Thymus (tissue), 11 donors: ENCODE data around the gene FILIP1. TPM values are rescaled to one million over a fixed set of nuclear protein-coding genes. Genes with fewer than 3 reads are reported as not detected.
"Not testable (repeated sequence)": the region's sequence is repeated elsewhere in the genome, so short reads cannot be mapped to it uniquely, and the experiment has no call there.

Experiments
- DNase-seq, 9 donors: peaks; one replicate each; pipeline ENCODE4 v3.0.0-alpha.2; 2013; ENCODE audit warnings: low spot score in 9 of 9, low read depth in 6 of 9, missing footprints in 1 of 9
- H3K27ac ChIP-seq, 2 donors: one replicate each; pipeline ENCODE4 v1.5.1; 2013; ENCODE audit warnings: control low read depth in 1 of 2, low read depth in 1 of 2, low read length in 1 of 2, mild to moderate bottlenecking in 1 of 2, moderate library complexity in 1 of 2
- H3K27me3 ChIP-seq, 2 donors: one replicate each; pipeline ENCODE4 v1.5.1; 2013; ENCODE audit warnings: low read length in 1 of 2; ENCODE audit not compliant: control insufficient read depth in 2 of 2, insufficient read depth in 1 of 2
- H3K36me3 ChIP-seq, 2 donors: one replicate each; pipeline ENCODE4 v1.5.1; 2013; ENCODE audit warnings: low read length in 1 of 2, mild to moderate bottlenecking in 1 of 2, moderate library complexity in 1 of 2; ENCODE audit not compliant: control insufficient read depth in 2 of 2, insufficient read depth in 2 of 2
- H3K4me1 ChIP-seq, 2 donors: one replicate each; pipeline ENCODE4 v1.5.1; 2013; ENCODE audit warnings: low read length in 2 of 2; ENCODE audit not compliant: control insufficient read depth in 2 of 2, insufficient read depth in 2 of 2
- H3K4me3 ChIP-seq, 2 donors: one replicate each; pipeline ENCODE4 v1.5.1; 2013; ENCODE audit warnings: low read length in 2 of 2, control low read depth in 1 of 2, mild to moderate bottlenecking in 1 of 2
- H3K9me3 ChIP-seq, 2 donors: one replicate each; pipeline ENCODE4 v1.5.1; 2013; ENCODE audit warnings: low read length in 1 of 2, mild to moderate bottlenecking in 1 of 2; ENCODE audit not compliant: control insufficient read depth in 2 of 2, insufficient read depth in 1 of 2
- WGBS: extraction: QIAGEN DNeasy Blood & Tissue Kit; methylation state at CpG from one replicate; pipeline ENCODE4 v1.1.7; 2013; 5-methylcytosine and 5-hydroxymethylcytosine counted together
- polyA plus RNA-seq: library from polyadenylated mRNA; stranded (reverse); fragments of 200-250 nt; gene quantifications from one replicate; pipeline ENCODE4 v1.2.3, GENCODE V29; 2013
- total RNA-seq: library from RNA; stranded (reverse); fragments of 120-200 nt; gene quantifications from one replicate; pipeline ENCODE4 v1.2.4, GENCODE V29; 2013
- donor health status: healthy.

FILIP1 gene
- total and polyA plus RNA-seq, 2 donors = 1.8 to 1.9 TPM

GRCh38 chr6:75432809-75433208 lies 60.8 kb downstream of the FILIP1 start:
- H3K9me3 ChIP-seq, H3K4me3 ChIP-seq, H3K27me3 ChIP-seq, H3K4me1 ChIP-seq, DNase-seq, H3K27ac ChIP-seq, H3K36me3 ChIP-seq: not testable (repeated sequence)
- 97% methylated on average over 1 of the region's 1 CpG for whole genome bisulfite sequencing

- DNase-seq = no peak
- 60% methylated on average over 1 of the region's 1 CpG for WGBS
- Histone ChIP-seq H3K4me3 (no peak overlapping the region), H3K9me3 (no peaks in the 10 kb centered on the region), H3K36me3 (no peaks in the 10 kb centered on the region), H3K4me1 (no peaks in the 10 kb centered on the region), H3K27ac (no peak overlapping the region), H3K27me3 (no peaks in the 10 kb centered on the region)
Observed at GRCh38 chr6:75431379-75431778, 62.2 kb downstream of the FILIP1 start.

- no peaks in the 10 kb centered on the region for H3K27me3 ChIP-seq
- no peak overlapping the region for H3K27ac ChIP-seq
- DNase-seq = no peak
- H3K4me1 ChIP-seq = no peaks in the 10 kb centered on the region
- H3K4me3 ChIP-seq = no peak overlapping the region
- 85% methylated on average over 4 of the region's 4 CpGs for WGBS
- no peaks in the 10 kb centered on the region for H3K36me3 ChIP-seq
- H3K9me3 ChIP-seq = no peaks in the 10 kb centered on the region
Observed at GRCh38 chr6:75430631-75431325, 62.8 kb downstream of the FILIP1 start.

- Histone ChIP-seq H3K27me3 (no peaks in the 10 kb centered on the region), H3K27ac (no peak overlapping the region), H3K4me1 (no peaks in the 10 kb centered on the region), H3K9me3 (no peaks in the 10 kb centered on the region), H3K36me3 (no peaks in the 10 kb centered on the region), H3K4me3 (no peak overlapping the region)
- DNase-seq = no peak
- WGBS = 76% methylated on average over 2 of the region's 2 CpGs
Observed at GRCh38 chr6:75429061-75429703, 64.4 kb downstream of the FILIP1 start.

- no peaks in the 10 kb centered on the region for H3K9me3 ChIP-seq
- WGBS = 90% methylated on average over 1 of the region's 1 CpG
- no peaks in the 10 kb centered on the region for H3K36me3 ChIP-seq
- no peak overlapping the region for H3K4me3 ChIP-seq
- DNase-seq = no peak
- no peaks in the 10 kb centered on the region for H3K27me3 ChIP-seq
- no peaks in the 10 kb centered on the region for H3K4me1 ChIP-seq
- H3K27ac ChIP-seq = no peak overlapping the region
Observed at GRCh38 chr6:75428204-75428603, 65.4 kb downstream of the FILIP1 start.

- no peaks in the 10 kb centered on the region for H3K9me3 ChIP-seq
- no peak overlapping the region for H3K27ac ChIP-seq
- whole genome bisulfite sequencing = 98% methylated on average over 2 of the region's 2 CpGs
- no peaks in the 10 kb centered on the region for H3K36me3 ChIP-seq
- DNase-seq = no peak
- H3K27me3 ChIP-seq = no peaks in the 10 kb centered on the region
- H3K4me1 ChIP-seq = no peaks in the 10 kb centered on the region
- H3K4me3 ChIP-seq = no peak overlapping the region
Observed at GRCh38 chr6:75427329-75427728, 66.3 kb downstream of the FILIP1 start.

- Histone ChIP-seq H3K36me3 (no peaks in the 10 kb centered on the region), H3K4me1 (no peaks in the 10 kb centered on the region), H3K27ac (no peak overlapping the region), H3K4me3 (no peak overlapping the region), H3K27me3 (no peaks in the 10 kb centered on the region), H3K9me3 (no peaks in the 10 kb centered on the region)
- 67% methylated on average over 4 of the region's 4 CpGs for WGBS
- DNase-seq = no peak
Observed at GRCh38 chr6:75424618-75425548, 68.7 kb downstream of the FILIP1 start.

- Histone ChIP-seq H3K4me1 (no peaks in the 10 kb centered on the region), H3K27ac (no peak overlapping the region), H3K4me3 (no peak overlapping the region), H3K9me3 (no peaks in the 10 kb centered on the region), H3K36me3 (no peaks in the 10 kb centered on the region), H3K27me3 (no peaks in the 10 kb centered on the region)
- no peak for DNase-seq
- WGBS = 85% methylated on average over 8 of the region's 8 CpGs
Observed at GRCh38 chr6:75423386-75423785, 70.2 kb downstream of the FILIP1 start.
